H1 (cell line): ENCODE results near the gene RNASE13. TPM values are rescaled to one million over a fixed set of nuclear protein-coding genes. Genes with fewer than 3 reads are reported as not detected.

ENCODE experiments used
- CTCF ChIA-PET: fragments of 300-600 bp; sonication (Branson Sonifier 250); formaldehyde crosslinking; loops from one replicate; lab custom pipeline; 2021; ENCODE audit not compliant: partially characterized antibody; lab: Charles Lee
- POLR2A ChIA-PET: fragments of 300-600 bp; sonication (Branson Sonifier 250); formaldehyde crosslinking; loops from one replicate; lab custom pipeline; 2021; ENCODE audit warnings: inconsistent platforms; ENCODE audit not compliant: partially characterized antibody; lab: Charles Lee
- DNase-seq, 2 experiments: peaks; one replicate each; pipeline versions ENCODE4 v3.0.0 to v3.0.0-alpha.2; 2010 to 2022; ENCODE audit warnings: low spot score in 2 of 2, low read depth in 1 of 2, mixed read lengths in 1 of 2
- FAIRE-seq: peaks from 2 replicates; lab custom pipeline; 2011; peaks lifted over from hg19 to GRCh38; lab: Jason Lieb, UNC
- H2AFZ ChIP-seq: 2 replicates; pipeline ENCODE4 v1.8.1; 2012; ENCODE audit warnings: low read length, inconsistent platforms
- H2AK5ac ChIP-seq: 2 replicates; pipeline ENCODE4 v1.6.1; 2013; ENCODE audit warnings: low read depth, low read length
- H2BK120ac ChIP-seq: replicated peaks from 2 replicates; pipeline ENCODE3; 2013; ENCODE audit warnings: low read depth, low read length, inconsistent platforms
- H2BK12ac ChIP-seq: 2 replicates; pipeline ENCODE4 v1.6.1; 2013; ENCODE audit warnings: low read depth, low read length
- H2BK15ac ChIP-seq: 2 replicates; pipeline ENCODE4 v1.6.1; 2013; ENCODE audit warnings: low read length
- H2BK20ac ChIP-seq: 2 replicates; pipeline ENCODE4 v1.6.1; 2013; ENCODE audit warnings: low read length
- H2BK5ac ChIP-seq: 2 replicates; pipeline ENCODE4 v1.6.1; 2013; ENCODE audit warnings: low read depth, low read length
- H3K14ac ChIP-seq: 2 replicates; pipeline ENCODE4 v1.6.1; 2013; ENCODE audit warnings: inconsistent platforms; ENCODE audit not compliant: insufficient read length
- H3K18ac ChIP-seq: 2 replicates; pipeline ENCODE4 v1.6.1; 2013; ENCODE audit warnings: low read length; ENCODE audit errors: extremely low read depth
- H3K23ac ChIP-seq: 2 replicates; pipeline ENCODE4 v1.6.1; 2013; ENCODE audit warnings: inconsistent platforms; ENCODE audit not compliant: insufficient read length
- H3K23me2 ChIP-seq: 2 replicates; pipeline ENCODE4 v1.6.1; 2013; ENCODE audit warnings: low read depth, low read length
- H3K27ac ChIP-seq: 2 replicates; pipeline ENCODE4 v1.6.1; 2011; ENCODE audit warnings: low read depth, low read length, inconsistent platforms
- H3K27me3 ChIP-seq, 4 experiments: replicated peaks in 1 of 4; 1 replicate in 1 of 4; 2 replicates in 3 of 4; pipeline versions ENCODE4 v1.6.1 to v1.8.1; 2011 to 2013; ENCODE audit warnings: low read length in 3 of 4, mild to moderate bottlenecking in 3 of 4, inconsistent platforms in 2 of 4, mixed read lengths in 2 of 4, moderate library complexity in 1 of 4; ENCODE audit not compliant: control insufficient read depth in 3 of 4, insufficient read depth in 3 of 4; ENCODE audit errors: extremely low read depth in 1 of 4
- H3K36me3 ChIP-seq, 4 experiments: 2 replicates each; pipeline versions ENCODE4 v1.6.1 to v1.8.1; 2011 to 2013; ENCODE audit warnings: mild to moderate bottlenecking in 4 of 4, low read length in 3 of 4, moderate library complexity in 2 of 4, control low read depth in 1 of 4, inconsistent platforms in 1 of 4; ENCODE audit not compliant: insufficient read depth in 4 of 4, control insufficient read depth in 2 of 4
- H3K4ac ChIP-seq: replicated peaks from 2 replicates; pipeline ENCODE3; 2013; ENCODE audit warnings: low read length, low read depth, mixed read lengths, inconsistent platforms; ENCODE audit not compliant: insufficient read length
- H3K4me1 ChIP-seq, 4 experiments: replicated peaks in 1 of 4; 1 replicate in 1 of 4; 2 replicates in 3 of 4; pipeline versions ENCODE4 v1.6.1 to v1.8.1; 2011 to 2013; ENCODE audit warnings: low read length in 3 of 4, inconsistent platforms in 2 of 4, mixed read lengths in 1 of 4; ENCODE audit not compliant: insufficient read depth in 4 of 4, control insufficient read depth in 3 of 4
- H3K4me2 ChIP-seq, 2 experiments: 2 replicates each; pipeline versions ENCODE4 v1.6.1 to v1.8.1; 2011 to 2013; ENCODE audit warnings: low read depth in 2 of 2, low read length in 2 of 2, control low read depth in 1 of 2, inconsistent platforms in 1 of 2, mild to moderate bottlenecking in 1 of 2; ENCODE audit not compliant: insufficient read depth in 1 of 2
- H3K4me3 ChIP-seq, 4 experiments: fragments of 200-600, 300-600 bp in 1 of 4; sonication (generic), shearing (Covaris generic), sonication (Bioruptor Twin) in 1 of 4; 2 replicates each; pipeline versions ENCODE4 v1.5.1 to v1.8.1; 2011 to 2016; ENCODE audit warnings: low read length in 4 of 4, low read depth in 3 of 4, control low read depth in 2 of 4, inconsistent platforms in 2 of 4, mild to moderate bottlenecking in 2 of 4, mixed read lengths in 1 of 4, moderate library complexity in 1 of 4; ENCODE audit not compliant: insufficient read depth in 2 of 4; ENCODE audit errors: extremely low read depth in 1 of 4
- H3K56ac ChIP-seq: replicated peaks from 2 replicates; pipeline ENCODE3; 2013; ENCODE audit warnings: low read depth, mild to moderate bottlenecking, mixed read lengths, low read length, inconsistent platforms; ENCODE audit not compliant: insufficient read length
- H3K79me1 ChIP-seq: 2 replicates; pipeline ENCODE4 v1.6.1; 2013; ENCODE audit warnings: low read depth, low read length, control low read depth
- H3K79me2 ChIP-seq, 2 experiments: 2 replicates each; pipeline versions ENCODE4 v1.6.1 to v1.8.1; 2012 to 2013; ENCODE audit warnings: low read length in 2 of 2, mild to moderate bottlenecking in 2 of 2, inconsistent platforms in 1 of 2; ENCODE audit not compliant: insufficient read depth in 2 of 2, control insufficient read depth in 1 of 2
- H3K9ac ChIP-seq, 4 experiments: replicated peaks in 1 of 4; 1 replicate in 1 of 4; 2 replicates in 3 of 4; pipeline versions ENCODE4 v1.6.1 to v1.8.1; 2011 to 2013; ENCODE audit warnings: low read depth in 3 of 4, low read length in 3 of 4, control low read depth in 2 of 4, mild to moderate bottlenecking in 2 of 4, moderate library complexity in 2 of 4, inconsistent platforms in 1 of 4; ENCODE audit errors: extremely low read depth in 1 of 4
- H3K9me3 ChIP-seq, 2 experiments: 2 replicates each; pipeline versions ENCODE4 v1.6.1 to v1.8.1; 2012 to 2013; ENCODE audit warnings: mild to moderate bottlenecking in 2 of 2, moderate library complexity in 2 of 2, control low read depth in 1 of 2, inconsistent platforms in 1 of 2, low read depth in 1 of 2, low read length in 1 of 2, mixed read lengths in 1 of 2; ENCODE audit not compliant: insufficient read depth in 2 of 2
- H4K20me1 ChIP-seq, 2 experiments: replicated peaks in 1 of 2; 2 replicates each; pipeline versions ENCODE3 to v1.8.1; 2011 to 2013; ENCODE audit warnings: inconsistent platforms in 2 of 2, low read length in 2 of 2, mild to moderate bottlenecking in 1 of 2; ENCODE audit not compliant: insufficient read depth in 2 of 2, control insufficient read depth in 1 of 2
- H4K5ac ChIP-seq: 2 replicates; pipeline ENCODE4 v1.6.1; 2013; ENCODE audit warnings: low read length, low read depth, mixed read lengths, inconsistent platforms; ENCODE audit not compliant: insufficient read length
- H4K8ac ChIP-seq: 2 replicates; pipeline ENCODE4 v1.8.0; 2013; ENCODE audit warnings: mild to moderate bottlenecking, moderate library complexity, low read length, inconsistent platforms; ENCODE audit not compliant: insufficient read depth; ENCODE audit errors: extremely low read depth
- H4K91ac ChIP-seq: replicated peaks from 2 replicates; pipeline ENCODE3; 2013; ENCODE audit warnings: low read length, mixed read lengths, inconsistent platforms; ENCODE audit not compliant: insufficient read length
- ATF2 ChIP-seq: IDR thresholded peaks from 2 replicates; pipeline ENCODE4 v1.6.1; 2012; ENCODE audit warnings: low read length, inconsistent platforms
- CTBP2 ChIP-seq: IDR thresholded peaks from 2 replicates; pipeline ENCODE4 v1.7.0; 2011; ENCODE audit warnings: borderline replicate concordance, mild to moderate bottlenecking, moderate library complexity, mixed read lengths, low read length; ENCODE audit not compliant: insufficient read depth, insufficient read length
- KDM4A ChIP-seq: IDR thresholded peaks from one replicate; pipeline ENCODE4 v1.7.1; 2012; ENCODE audit warnings: low read depth, mild to moderate bottlenecking, moderate library complexity, low read length, inconsistent platforms; ENCODE audit not compliant: severe bottlenecking
- PHF8 ChIP-seq: fragments of 200-600 bp; sonication (generic); conservative IDR thresholded peaks from 2 replicates; pipeline ENCODE4 v1.7.1; 2012; ENCODE audit warnings: low read depth, mild to moderate bottlenecking, inconsistent platforms, low read length, moderate library complexity
- POLR2A ChIP-seq, 2 experiments: IDR thresholded peaks; 1 replicate in 1 of 2; 2 replicates in 1 of 2; pipeline ENCODE4 v1.6.1; 2011; ENCODE audit warnings: low read depth in 2 of 2, low read length in 2 of 2, mild to moderate bottlenecking in 2 of 2; ENCODE audit errors: control extremely low read depth in 1 of 2
- RBBP5 ChIP-seq: IDR thresholded peaks from 2 replicates; pipeline ENCODE4 v1.7.1; 2012; ENCODE audit warnings: low read depth, mild to moderate bottlenecking, inconsistent platforms, low read length, moderate library complexity, borderline replicate concordance
- TAF1 ChIP-seq: IDR thresholded peaks from 2 replicates; pipeline ENCODE4 v1.6.1; 2011; ENCODE audit warnings: mild to moderate bottlenecking, low read depth, low read length
- YY1 ChIP-seq: IDR thresholded peaks from 2 replicates; pipeline ENCODE4 v1.6.1; 2011; ENCODE audit warnings: low read depth, mild to moderate bottlenecking, low read length
- WGBS, 2 experiments: shearing (Covaris generic) in 1 of 2; methylation state at CpG; one replicate each; pipeline versions ENCODE4 v1.1.6 to v1.1.7; 2013 to 2015; ENCODE audit warnings: low lambda C conversion rate in 2 of 2, mixed read lengths in 2 of 2, inconsistent platforms in 1 of 2, low coverage in 1 of 2, missing lambda C conversion rate in 1 of 2; ENCODE audit not compliant: insufficient replicate concordance in 2 of 2, insufficient coverage in 1 of 2, insufficient read length in 1 of 2; ENCODE audit errors: extremely low coverage in 1 of 2, missing lambda C conversion rate in 1 of 2; 5-methylcytosine and 5-hydroxymethylcytosine counted together
- polyA plus RNA-seq, 7 experiments: library from polyadenylated mRNA; depleted of rRNA in 3 of 7; stranded (reverse) in 5 of 7; unstranded in 2 of 7; fragments of >200 nt in 5 of 7; fragments of 200-250 nt in 2 of 7; gene quantifications; 1 replicate in 5 of 7; 2 replicates in 1 of 7; 4 replicates in 1 of 7; pipeline versions ENCODE4 v1.2.1 to v1.2.3, GENCODE V29; 2011 to 2013; ENCODE audit warnings: missing spikeins in 2 of 7, mixed read lengths in 2 of 7
- total RNA-seq: library from RNA; stranded (reverse); fragmentation: NEBNext Ultra II Directional; extraction: Animal tissue kit (Norgen Biotek cat#: 25700); gene quantifications from 2 replicates; pipeline ENCODE4 v1.2.1, GENCODE V29; 2021

The RNASE13 gene
- total and polyA plus RNA-seq, 2 of the 8 experiments (the other 6 are each of a cell fraction or from before 2014, with no cell fraction given) = not detected

GRCh38 chr14:21071225-21072030 is 36.8 kb upstream of the RNASE13 start:
- H3K27ac ChIP-seq = peak overlapping the region; percentile 72
- no peak for DNase-seq
- H4K91ac ChIP-seq = peak overlapping the region; percentile 93
- H3K18ac ChIP-seq = peak overlapping the region; percentile 97
- peaks cover 21 to 27% (median 25%) of the 10 kb centered on the region in 4 experiments for H3K36me3 ChIP-seq
- no peak overlapping the region for H2BK15ac ChIP-seq
- POLR2A ChIA-PET = interaction anchor here (0.8 to 12.4 kb wide), 23 partner anchors 9 to 198 kb away, joined by 3 to 245 read pairs (median 4); partner anchors contain the start of genes TMEM253 and ZNF219
- H4K8ac ChIP-seq = 0 out of 2 replicates have a peak overlapping the region, but pooled peaks have one; percentile 73
- no peak overlapping the region for H3K14ac ChIP-seq
- H2BK5ac ChIP-seq = peak overlapping the region; percentile 95; the same call in 1 of the 2 replicates
- peak overlapping the region; percentile 91 for H2BK120ac ChIP-seq
- H3K23ac ChIP-seq = no peak overlapping the region
- no peak overlapping the region; the same call in 1 of the 2 replicates for H2AK5ac ChIP-seq
- H4K5ac ChIP-seq = peak overlapping the region; percentile 67
- H2BK20ac ChIP-seq = no peak overlapping the region
- H3K4me2 ChIP-seq = peak overlapping the region; percentile 94 to 96
- CTCF ChIA-PET = interaction anchor here (0.7 to 6.6 kb wide), 33 partner anchors 9 to 214 kb away, joined by 3 to 110 read pairs (median 6); partner anchors contain the start of genes NDRG2, OR5AU1 and TMEM253
- WGBS, 2 experiments = 3% methylated on average over 12 of the region's 37 CpGs; no CpG with 5 or more reads in 1 of the 2 experiments
- peaks cover 2 to 5% of the 10 kb centered on the region in 2 experiments for H4K20me1 ChIP-seq
- H3K4me3 ChIP-seq = peak overlapping the region; percentile 52 to 98 (median 82)
- H3K79me2 ChIP-seq = peaks cover 0 to 13% of the 10 kb centered on the region in 2 experiments; a peak in 2 of 4 replicates
- no peaks in the 10 kb centered on the region for H3K9me3 ChIP-seq
- peaks cover 3 to 14% (median 8%) of the 10 kb centered on the region in 4 experiments for H3K4me1 ChIP-seq
- H3K23me2 ChIP-seq = peaks cover 25% of the 10 kb centered on the region; the same call in 1 of the 2 replicates
- no peak overlapping the region for H2AFZ ChIP-seq
- H3K4ac ChIP-seq = peak overlapping the region; percentile 89
- H3K27me3 ChIP-seq = peaks cover 0 to 4% (median 0%) of the 10 kb centered on the region in 4 experiments; a peak in 3 of 7 replicates
- H3K79me1 ChIP-seq = no peaks in the 10 kb centered on the region; the same call in 1 of the 2 replicates
- FAIRE-seq = no peak
- H3K56ac ChIP-seq = peak overlapping the region; percentile 75
- H2BK12ac ChIP-seq = peak overlapping the region; percentile 92; the same call in 1 of the 2 replicates
- peak overlapping the region; percentile 14 to 68 (median 50); a peak in 6 of 7 replicates for H3K9ac ChIP-seq
- no peak for TF ChIP-seq YY1
- TF ChIP-seq KDM4A = peak; percentile 8
- peak; percentile 81; the same call in 1 of the 2 replicates for TF ChIP-seq RBBP5
- peak; percentile 21 for TF ChIP-seq CTBP2
- TF ChIP-seq ATF2 = no peak
- no peak for TF ChIP-seq PHF8
- peak in 1 of 2 experiments; percentile 73; a peak in 1 of 3 replicates for TF ChIP-seq POLR2A (IDR thresholded peaks at IDR 0.05; ENCODE audit: control extremely low read depth in 1 of 2, low read depth in 2 of 2, low read length in 2 of 2)
- peak; percentile 28; the same call in 1 of the 2 replicates for TF ChIP-seq TAF1
